ENCODE measurements around the gene CPM. TPM values are rescaled to one million over a fixed set of nuclear protein-coding genes. Genes with fewer than 3 reads are reported as not detected.

The CPM gene
- total and polyA plus RNA-seq, 10 of the 15 experiments (the other 5 are each of a cell fraction or from before 2014, with no cell fraction given), result 0.06 to 1.7 (median 0.41) TPM

DNA sequence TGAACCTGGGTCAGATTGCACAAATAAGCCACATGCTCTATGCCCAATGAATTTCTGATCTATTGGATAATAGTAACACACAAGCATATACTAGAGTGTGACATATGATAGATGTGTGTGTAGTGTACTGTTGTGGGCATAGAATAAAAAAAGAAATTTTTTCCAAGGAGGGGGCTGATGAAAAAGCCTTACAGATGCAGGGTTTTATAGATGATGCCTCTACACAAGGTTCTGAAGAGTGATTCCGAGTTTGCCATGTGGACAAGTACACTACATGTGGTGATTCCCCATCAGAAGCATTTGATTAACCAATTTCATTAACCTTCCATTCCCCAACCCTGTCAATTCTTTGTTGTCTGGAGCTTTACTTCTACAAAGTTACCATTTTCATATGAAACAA is 45.3 kb downstream of the CPM start (continued):
- no peak for TF ChIP-seq NR2C1 (IDR thresholded peaks at IDR 0.05)
- TF ChIP-seq, protein P1, sequence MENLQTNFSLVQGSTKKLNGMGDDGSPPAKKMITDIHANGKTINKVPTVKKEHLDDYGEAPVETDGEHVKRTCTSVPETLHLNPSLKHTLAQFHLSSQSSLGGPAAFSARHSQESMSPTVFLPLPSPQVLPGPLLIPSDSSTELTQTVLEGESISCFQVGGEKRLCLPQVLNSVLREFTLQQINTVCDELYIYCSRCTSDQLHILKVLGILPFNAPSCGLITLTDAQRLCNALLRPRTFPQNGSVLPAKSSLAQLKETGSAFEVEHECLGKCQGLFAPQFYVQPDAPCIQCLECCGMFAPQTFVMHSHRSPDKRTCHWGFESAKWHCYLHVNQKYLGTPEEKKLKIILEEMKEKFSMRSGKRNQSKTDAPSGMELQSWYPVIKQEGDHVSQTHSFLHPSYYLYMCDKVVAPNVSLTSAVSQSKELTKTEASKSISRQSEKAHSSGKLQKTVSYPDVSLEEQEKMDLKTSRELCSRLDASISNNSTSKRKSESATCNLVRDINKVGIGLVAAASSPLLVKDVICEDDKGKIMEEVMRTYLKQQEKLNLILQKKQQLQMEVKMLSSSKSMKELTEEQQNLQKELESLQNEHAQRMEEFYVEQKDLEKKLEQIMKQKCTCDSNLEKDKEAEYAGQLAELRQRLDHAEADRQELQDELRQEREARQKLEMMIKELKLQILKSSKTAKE (IDR thresholded peaks at IDR 0.05; ENCODE audit: low read depth, poor library complexity, severe bottlenecking), result no peak

DNA sequence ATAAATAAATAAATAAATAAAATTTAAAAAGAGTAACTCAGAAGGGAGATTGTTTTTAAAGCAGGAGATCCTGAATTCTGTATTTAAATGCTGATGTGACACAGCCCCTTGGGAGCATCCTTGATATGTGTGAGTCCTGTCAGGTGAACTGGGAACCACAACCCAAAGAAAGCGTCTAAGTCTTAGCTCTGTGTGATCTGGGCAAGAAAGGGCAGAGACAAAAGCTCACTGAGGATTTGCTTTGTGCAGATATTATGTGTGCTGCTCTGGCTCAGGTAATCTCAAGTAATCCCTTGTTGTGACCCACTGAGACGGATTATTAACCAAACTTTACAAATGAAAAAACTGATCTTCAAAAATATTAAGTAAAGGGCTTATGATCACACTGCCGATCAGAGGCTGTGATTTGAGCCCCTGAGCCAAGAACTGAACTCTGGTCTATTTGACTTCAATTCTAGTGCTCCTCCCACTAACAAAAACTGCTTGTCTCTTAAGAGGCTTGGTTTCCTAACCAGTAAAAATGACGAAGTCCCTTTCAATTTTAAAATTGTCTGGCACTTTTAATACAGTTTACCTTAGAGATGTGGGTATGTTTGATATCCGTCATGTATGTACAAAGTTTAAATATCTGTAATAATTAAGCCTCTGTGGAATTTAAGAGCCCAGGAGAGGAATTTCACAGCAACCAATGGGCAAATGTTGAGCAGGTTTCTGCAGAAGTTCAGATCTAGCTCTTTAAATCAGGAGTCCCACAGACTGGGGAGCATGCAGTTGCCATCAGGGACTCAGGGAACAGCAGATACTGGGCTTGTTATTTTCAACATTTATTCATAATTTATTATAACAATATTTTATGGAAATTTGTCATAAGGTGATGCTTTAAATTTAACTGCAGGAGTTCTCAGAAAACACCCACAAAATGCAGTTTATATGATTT is 46.1 kb downstream of the CPM start:
- Histone ChIP-seq H3K4me1 (ENCODE audit: control insufficient read depth, insufficient read depth, low read length) (no peaks in the 10 kb centered on the region), H4K20me1 (ENCODE audit: control insufficient read depth, insufficient read depth) (no peaks in the 10 kb centered on the region), H3K4me2 (ENCODE audit: control insufficient read depth, insufficient read depth) (no peak overlapping the region), H3K9ac (ENCODE audit: control insufficient read depth, insufficient read depth, low read length) (no peak overlapping the region), H2AFZ (ENCODE audit: control insufficient read depth, low read depth, low read length) (no peak overlapping the region), H3K27ac (ENCODE audit: control insufficient read depth, insufficient read depth) (no peak overlapping the region), H3K9me3 (replicated peaks; ENCODE audit: control insufficient read depth, insufficient read depth, low read length) (no peaks in the 10 kb centered on the region), H3K4me3 (no peak overlapping the region), H3K27me3 (replicated peaks in 1 of 2; ENCODE audit: control insufficient read depth in 2 of 2, insufficient read depth in 2 of 2, low read length in 1 of 2) (no peaks in the 10 kb centered on the region), H3K36me3 (ENCODE audit: control insufficient read depth in 2 of 2, insufficient read depth in 2 of 2, low read length in 1 of 2) (no peaks in the 10 kb centered on the region), H3K79me2 (ENCODE audit: control insufficient read depth, insufficient read depth, low read length) (no peaks in the 10 kb centered on the region)
- no peak for DNase-seq (ENCODE audit: low read depth, low spot score)
- TF ChIP-seq DPF2 (IDR thresholded peaks at IDR 0.05) (no peak), SIX5 (IDR thresholded peaks at IDR 0.05; ENCODE audit: low read depth, low read length, severe bottlenecking) (no peak), TCF3 (IDR thresholded peaks at IDR 0.05; ENCODE audit: borderline replicate concordance, insufficient read depth, low read depth, low read length) (no peak), CBFB (IDR thresholded peaks at IDR 0.05; ENCODE audit: low read depth) (no peak), RUNX3 (IDR thresholded peaks at IDR 0.05; ENCODE audit: low read length) (no peak), ZBED1 (IDR thresholded peaks at IDR 0.05; ENCODE audit: borderline replicate concordance) (no peak), CHD4 (IDR thresholded peaks at IDR 0.05) (no peak), MTA2 (IDR thresholded peaks at IDR 0.05; ENCODE audit: low read depth) (no peak), RCOR1 (conservative IDR thresholded peaks at IDR 0.05; ENCODE audit: low read depth, low read length) (no peak), ZNF384 (IDR thresholded peaks at IDR 0.05; ENCODE audit: borderline replicate concordance, low read depth, low read length) (no peak), ZNF217 (IDR thresholded peaks at IDR 0.05) (no peak), GABPA (IDR thresholded peaks at IDR 0.05; ENCODE audit: low read depth) (no peak)
- in situ Hi-C loops (cut with MboI), result no loop called here
- ChIA-PET CTCF (interaction anchor here (1.0 to 1.1 kb wide), 2 partner anchors 14 to 268 kb away, joined by 3 to 4 read pairs; no protein-coding TSS in a partner anchor), POLR2A (no interaction called here), RAD21 (ENCODE audit: unreplicated experiment) (no interaction called here), SMC1A (ENCODE audit: uncharacterized antibody, unreplicated experiment) (interaction anchor here (1.0 to 1.3 kb wide), 2 partner anchors 10 to 183 kb away, joined by 3 to 4 read pairs; no protein-coding TSS in a partner anchor)
- intact Hi-C loops (cut with micrococcal nuclease; ENCODE audit: unreplicated experiment), result no loop called here
- FAIRE-seq, result no peak
- ATAC-seq, result no peak
- WGBS (ENCODE audit: insufficient coverage, insufficient replicate concordance, low lambda C conversion rate, missing lambda C conversion rate), result 44% methylated on average over 5 of the region's 5 CpGs
- BruUV-seq (replicated peaks), result no TSS peak

Measured in GM12878 (cell line).